ENCODE results near the gene LSM14B.

DNA sequence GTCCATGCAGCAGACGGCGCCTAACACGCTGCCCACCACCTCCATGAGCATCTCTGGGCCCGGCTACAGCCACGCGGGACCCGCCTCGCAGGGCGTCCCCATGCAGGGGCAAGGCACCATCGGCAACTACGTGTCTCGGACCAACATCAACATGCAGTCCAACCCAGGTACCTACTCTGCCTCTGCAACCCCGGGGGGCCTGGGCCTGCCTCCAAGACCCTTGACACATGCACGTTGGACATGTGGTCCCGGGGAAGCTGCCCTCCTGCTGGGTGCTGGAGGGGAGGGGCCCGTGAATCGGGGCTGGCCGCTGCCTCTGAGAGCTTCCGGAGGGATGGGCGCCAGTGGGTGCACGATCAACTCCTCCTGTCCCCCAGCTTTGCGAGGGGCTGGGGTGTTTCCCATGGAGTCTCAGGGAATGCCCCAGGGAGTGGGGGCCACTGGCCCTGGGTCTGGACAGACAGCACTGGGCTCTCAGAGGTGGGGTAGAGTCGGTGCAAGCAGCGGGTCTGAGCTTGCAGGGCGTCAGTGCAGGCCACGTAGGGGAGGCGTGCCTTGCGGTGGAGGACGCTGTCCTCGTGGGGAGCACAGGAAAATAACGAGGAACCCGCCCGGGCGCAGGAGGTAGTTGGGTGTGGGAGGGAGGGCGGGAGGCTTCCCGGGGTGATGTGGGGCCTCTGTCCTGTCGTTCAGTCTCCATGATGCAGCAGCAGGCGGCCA lies 40.6 kb downstream of the LSM14B start:
- TF ChIP-seq, protein P1, sequence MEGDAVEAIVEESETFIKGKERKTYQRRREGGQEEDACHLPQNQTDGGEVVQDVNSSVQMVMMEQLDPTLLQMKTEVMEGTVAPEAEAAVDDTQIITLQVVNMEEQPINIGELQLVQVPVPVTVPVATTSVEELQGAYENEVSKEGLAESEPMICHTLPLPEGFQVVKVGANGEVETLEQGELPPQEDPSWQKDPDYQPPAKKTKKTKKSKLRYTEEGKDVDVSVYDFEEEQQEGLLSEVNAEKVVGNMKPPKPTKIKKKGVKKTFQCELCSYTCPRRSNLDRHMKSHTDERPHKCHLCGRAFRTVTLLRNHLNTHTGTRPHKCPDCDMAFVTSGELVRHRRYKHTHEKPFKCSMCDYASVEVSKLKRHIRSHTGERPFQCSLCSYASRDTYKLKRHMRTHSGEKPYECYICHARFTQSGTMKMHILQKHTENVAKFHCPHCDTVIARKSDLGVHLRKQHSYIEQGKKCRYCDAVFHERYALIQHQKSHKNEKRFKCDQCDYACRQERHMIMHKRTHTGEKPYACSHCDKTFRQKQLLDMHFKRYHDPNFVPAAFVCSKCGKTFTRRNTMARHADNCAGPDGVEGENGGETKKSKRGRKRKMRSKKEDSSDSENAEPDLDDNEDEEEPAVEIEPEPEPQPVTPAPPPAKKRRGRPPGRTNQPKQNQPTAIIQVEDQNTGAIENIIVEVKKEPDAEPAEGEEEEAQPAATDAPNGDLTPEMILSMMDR (conservative IDR thresholded peaks at IDR 0.05): no peak
- no peak for TF ChIP-seq ZFX (IDR thresholded peaks at IDR 0.05)
